ENCODE results near the gene FAM20C.
A peak's percentile ranks its signal among the peaks of the same experiment; 100 is the strongest.
"Not testable (repeated sequence)": the region's sequence is repeated elsewhere in the genome, so short reads cannot be mapped to it uniquely, and the experiment has no call there.

FAM20C gene

GRCh38 chr7:293681-294439, 101.5 kb downstream of the FAM20C start:
- DNase-seq (ENCODE audit: low spot score): no peak

GRCh38 chr7:294440-295154, 102.2 kb downstream of the FAM20C start:
- no peak for DNase-seq (ENCODE audit: low spot score)

DNA sequence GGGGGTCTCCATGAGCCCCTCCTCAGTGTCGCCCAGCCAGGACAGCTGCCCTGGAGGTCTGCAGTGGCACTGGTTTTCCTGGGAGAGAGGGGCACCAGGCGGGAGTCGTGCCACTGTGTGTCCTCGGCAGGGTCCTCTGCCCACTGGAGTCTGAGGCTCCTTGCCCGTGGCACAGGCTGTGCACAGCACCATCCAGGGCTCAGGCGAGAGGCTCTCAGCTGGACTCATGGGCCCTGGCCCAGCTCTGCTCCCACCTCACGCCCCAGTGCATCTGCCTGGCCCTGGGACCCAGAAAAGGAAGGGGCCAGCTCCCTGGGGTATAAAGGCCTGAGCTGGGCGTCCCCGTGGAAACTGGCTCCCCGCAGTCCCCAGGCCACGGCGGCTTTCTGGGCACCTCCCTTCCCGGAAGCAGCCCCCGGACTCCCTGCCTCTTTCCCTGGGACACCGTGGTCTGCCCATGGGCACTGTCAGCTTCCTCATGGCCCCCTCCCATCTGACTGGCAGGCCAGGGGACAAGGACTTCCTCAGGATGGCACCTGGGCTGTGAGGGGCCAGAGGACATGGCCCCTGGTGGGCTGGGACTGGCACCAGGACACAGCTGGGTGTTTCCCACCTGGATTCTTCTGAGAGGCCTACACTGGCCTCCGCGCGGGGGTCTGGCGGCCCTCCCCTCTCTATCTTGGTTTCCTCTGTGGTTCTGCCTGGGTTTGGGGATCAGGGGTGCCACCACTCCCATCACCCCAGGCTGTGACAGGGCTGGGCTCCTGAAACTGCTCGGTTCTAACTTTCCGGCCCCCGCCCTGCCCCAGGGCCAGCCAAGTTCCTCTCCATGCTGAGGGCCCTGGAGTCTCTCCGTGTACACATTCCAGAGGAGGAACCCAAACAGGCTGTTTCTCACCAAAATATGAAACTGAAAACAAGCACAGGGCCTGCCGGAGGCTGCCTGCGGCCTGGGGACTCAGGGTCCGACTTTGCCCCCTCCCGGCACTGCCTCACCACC, 103.1 kb downstream of the FAM20C start:
- DNase-seq (ENCODE audit: low spot score): no peak

DNA sequence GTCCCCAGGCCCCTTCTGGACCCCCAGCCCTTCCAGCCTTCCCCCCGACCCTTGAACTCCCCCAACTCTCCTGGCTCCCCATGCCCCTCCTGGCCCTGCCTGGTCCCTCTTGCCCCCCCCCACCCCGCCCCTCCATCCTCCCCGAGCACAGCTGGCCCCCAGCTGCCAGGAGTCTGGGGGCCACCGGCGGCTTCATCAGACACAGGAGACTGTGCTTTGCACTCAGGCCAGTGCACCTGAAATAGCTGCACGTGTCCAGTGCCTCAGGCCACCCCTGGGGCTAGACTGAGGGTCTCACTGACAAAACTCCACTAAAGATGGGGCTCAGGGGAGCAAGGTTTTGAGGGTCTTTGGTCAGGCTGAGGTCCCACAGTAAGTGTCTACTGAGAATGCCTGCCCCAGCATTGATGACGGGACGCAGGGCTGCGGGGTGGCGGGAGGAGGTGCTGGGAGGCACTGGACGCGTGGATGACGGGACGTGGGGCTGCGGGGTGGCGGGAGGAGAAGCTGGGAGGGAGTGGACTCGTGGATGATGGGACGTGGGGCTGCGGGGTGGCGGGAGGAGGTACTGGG, 104.1 kb downstream of the FAM20C start:
- peak; percentile 7 for DNase-seq (ENCODE audit: low spot score)

DNA sequence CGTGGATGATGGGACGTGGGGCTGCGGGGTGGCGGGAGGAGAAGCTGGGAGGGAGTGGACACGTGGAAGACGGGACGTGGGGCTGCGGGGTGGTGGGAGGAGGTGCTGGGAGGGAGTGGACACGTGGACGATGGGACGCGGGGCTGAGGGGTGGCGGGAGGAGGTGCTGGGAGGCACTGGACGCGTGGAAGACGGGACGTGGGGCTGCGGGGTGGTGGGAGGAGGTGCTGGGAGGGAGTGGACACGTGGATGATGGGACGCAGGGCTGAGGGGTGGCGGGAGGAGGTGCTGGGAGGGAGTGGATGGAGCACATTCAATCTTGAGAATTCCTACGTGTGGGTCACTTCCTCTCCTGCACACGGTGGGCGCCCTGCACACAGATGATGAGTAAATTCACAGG, 104.8 kb downstream of the FAM20C start:
- DNase-seq (ENCODE audit: low spot score): not testable (repeated sequence)

GRCh38 chr7:297611-298374, 105.4 kb downstream of the FAM20C start:
- no peak for DNase-seq (ENCODE audit: low spot score)

- DNase-seq (ENCODE audit: low spot score): no peak
Measured at GRCh38 chr7:298375-298702, 106.0 kb downstream of the FAM20C start.

- no peak for DNase-seq (ENCODE audit: low spot score)
Measured at GRCh38 chr7:298743-299142, 106.4 kb downstream of the FAM20C start.

- no peak for DNase-seq (ENCODE audit: low spot score)
Measured at GRCh38 chr7:299169-299568, 106.8 kb downstream of the FAM20C start.

DNA sequence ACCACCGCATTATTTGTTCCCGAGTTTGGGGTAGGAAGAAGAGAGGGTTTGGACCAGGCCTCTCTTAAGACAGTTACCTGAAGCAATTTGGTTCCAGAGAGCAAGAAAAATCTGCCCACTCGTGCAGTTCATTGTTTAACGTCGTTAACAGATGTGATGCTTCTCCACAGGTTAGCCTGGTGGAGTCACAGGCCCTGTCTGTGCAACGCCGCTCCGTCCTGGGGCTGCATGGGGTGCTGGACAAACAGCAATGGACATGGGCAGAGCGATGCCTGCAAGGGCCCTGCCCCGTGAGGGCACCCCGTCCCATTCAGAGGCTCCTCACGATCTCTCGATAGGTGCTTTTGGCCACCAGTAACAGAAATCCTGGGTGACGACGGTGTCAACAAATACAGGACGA, 107.3 kb downstream of the FAM20C start:
- DNase-seq (ENCODE audit: low spot score): no peak

DNA sequence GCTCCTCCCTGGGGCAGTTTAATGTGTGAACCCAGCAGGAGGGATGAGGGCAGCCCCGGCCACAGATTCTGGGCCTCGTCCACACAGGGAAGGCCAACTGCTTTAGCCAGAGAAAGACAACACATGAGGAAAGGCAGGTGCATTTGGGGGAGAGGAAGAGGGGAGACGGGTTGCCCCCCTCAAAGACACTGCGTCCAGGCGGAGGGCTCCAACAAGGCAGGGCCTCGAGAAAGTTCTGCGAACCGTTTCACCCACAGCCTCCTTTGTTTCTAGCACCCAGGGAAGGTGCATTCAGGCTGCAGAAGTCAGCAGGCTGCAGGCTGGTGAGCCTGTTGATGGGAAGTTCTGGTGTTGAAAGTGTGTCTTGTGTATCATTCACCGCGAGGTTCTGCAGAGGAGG, 107.7 kb downstream of the FAM20C start:
- DNase-seq (ENCODE audit: low spot score): no peak

- no peak for DNase-seq (ENCODE audit: low spot score)
Measured at GRCh38 chr7:300546-301290, 108.3 kb downstream of the FAM20C start.

GRCh38 chr7:301291-302053, 109.1 kb downstream of the FAM20C start:
- DNase-seq (ENCODE audit: low spot score): no peak

- DNase-seq (ENCODE audit: low spot score): no peak
Measured at GRCh38 chr7:302054-302992, 110.0 kb downstream of the FAM20C start.

DNA sequence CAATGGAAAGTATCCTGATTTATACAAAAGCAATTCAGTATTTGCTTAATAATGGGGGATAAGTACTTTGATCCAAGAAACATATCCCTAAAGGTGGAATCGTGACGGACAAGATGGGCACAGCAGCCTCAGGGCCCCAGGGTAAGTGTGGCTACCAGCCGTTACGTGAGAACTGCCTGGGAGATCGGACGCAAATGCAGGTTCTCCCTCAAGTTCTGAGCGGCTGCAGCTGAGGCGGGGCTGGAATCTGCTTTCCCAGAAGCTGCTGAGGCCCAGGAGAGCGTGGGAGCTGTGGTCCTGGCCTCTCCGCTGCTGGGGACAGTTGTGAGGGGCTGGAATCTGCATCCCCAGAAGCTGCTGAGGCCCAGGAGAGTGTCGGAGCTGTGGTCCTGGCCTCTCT, 111.1 kb downstream of the FAM20C start:
- no peak for DNase-seq (ENCODE audit: low spot score)

- DNase-seq (ENCODE audit: low spot score): no peak
Measured at GRCh38 chr7:303884-304573, 111.7 kb downstream of the FAM20C start.

- DNase-seq (ENCODE audit: low spot score): no peak
Measured at GRCh38 chr7:304574-305409, 112.4 kb downstream of the FAM20C start.
